Activated naive CD8-positive, alpha-beta T cell (primary cell): ENCODE results near the gene CHSY3.

ENCODE experiments used
- H3K27ac Mint-ChIP-seq: one replicate; pipeline ENCODE4 v1.8.0; 2021; ENCODE audit warnings: mixed read lengths
- H3K27me3 Mint-ChIP-seq: one replicate; pipeline ENCODE4 v1.8.0; 2021; ENCODE audit warnings: mixed read lengths
- H3K36me3 Mint-ChIP-seq: one replicate; pipeline ENCODE4 v1.8.0; 2021; ENCODE audit warnings: mixed read lengths
- H3K4me1 Mint-ChIP-seq: one replicate; pipeline ENCODE4 v1.8.0; 2021; ENCODE audit warnings: low read depth, mixed read lengths
- H3K4me3 Mint-ChIP-seq: one replicate; pipeline ENCODE4 v1.8.0; 2021; ENCODE audit warnings: mild to moderate bottlenecking, mixed read lengths
- H3K9me3 Mint-ChIP-seq: one replicate; pipeline ENCODE4 v1.8.0; 2021; ENCODE audit warnings: low read depth, mixed read lengths

Gene CHSY3

DNA sequence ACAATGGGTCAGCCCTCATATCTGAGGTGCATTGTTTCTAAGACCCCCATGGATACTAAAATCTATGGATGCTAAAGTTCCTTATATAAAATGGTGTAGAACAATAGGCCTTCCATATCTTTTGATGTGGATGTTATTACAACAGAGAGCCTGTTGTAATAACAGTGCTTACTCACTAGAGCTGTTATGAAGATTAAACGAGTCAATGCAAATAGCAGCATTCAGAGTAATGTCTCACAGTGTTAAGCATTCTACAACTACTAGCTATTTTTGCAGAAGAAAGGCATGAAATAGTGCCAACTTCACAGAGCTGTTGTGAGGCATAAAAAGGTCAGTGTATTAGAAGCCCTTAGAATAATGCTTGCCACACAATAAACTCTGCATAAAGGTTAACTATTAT lies 13.0 kb downstream of the CHSY3 start:
- H3K9me3 Mint-ChIP-seq: no peaks in the 10 kb centered on the region
- peaks cover 2% of the 10 kb centered on the region for H3K36me3 Mint-ChIP-seq
- peaks cover 12% of the 10 kb centered on the region for H3K27me3 Mint-ChIP-seq
- H3K4me1 Mint-ChIP-seq: no peaks in the 10 kb centered on the region
- no peak overlapping the region for H3K4me3 Mint-ChIP-seq
- no peak overlapping the region for H3K27ac Mint-ChIP-seq

DNA sequence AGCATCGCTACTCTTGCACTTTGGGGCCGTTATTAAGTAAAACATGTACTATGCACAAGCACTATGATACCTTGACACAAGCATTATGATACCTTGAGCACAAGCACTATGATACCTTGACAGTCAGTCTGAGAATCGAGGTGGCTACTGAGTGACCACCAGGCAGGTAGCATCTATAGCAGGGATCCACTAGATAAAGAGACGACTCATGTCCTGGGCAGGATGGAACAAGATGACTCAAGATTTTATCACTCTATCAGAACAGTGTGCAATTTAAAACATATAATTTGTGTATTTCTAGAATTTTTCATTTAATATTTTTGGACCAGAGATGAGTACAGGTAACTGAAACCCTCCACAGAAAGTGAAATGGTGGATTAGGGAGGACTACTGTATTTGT lies 16.9 kb downstream of the CHSY3 start:
- Mint-ChIP-seq H3K4me3 (no peak overlapping the region), H3K27me3 (peaks cover 6% of the 10 kb centered on the region), H3K27ac (no peak overlapping the region), H3K36me3 (peaks cover 2% of the 10 kb centered on the region), H3K4me1 (no peaks in the 10 kb centered on the region), H3K9me3 (no peaks in the 10 kb centered on the region)

GRCh38 chr5:129930221-129930620 lies 26.0 kb downstream of the CHSY3 start:
- peaks cover 1% of the 10 kb centered on the region for H3K27me3 Mint-ChIP-seq
- no peak overlapping the region for H3K27ac Mint-ChIP-seq
- H3K9me3 Mint-ChIP-seq: no peaks in the 10 kb centered on the region
- H3K4me1 Mint-ChIP-seq: no peaks in the 10 kb centered on the region
- H3K36me3 Mint-ChIP-seq: no peaks in the 10 kb centered on the region
- no peak overlapping the region for H3K4me3 Mint-ChIP-seq

DNA sequence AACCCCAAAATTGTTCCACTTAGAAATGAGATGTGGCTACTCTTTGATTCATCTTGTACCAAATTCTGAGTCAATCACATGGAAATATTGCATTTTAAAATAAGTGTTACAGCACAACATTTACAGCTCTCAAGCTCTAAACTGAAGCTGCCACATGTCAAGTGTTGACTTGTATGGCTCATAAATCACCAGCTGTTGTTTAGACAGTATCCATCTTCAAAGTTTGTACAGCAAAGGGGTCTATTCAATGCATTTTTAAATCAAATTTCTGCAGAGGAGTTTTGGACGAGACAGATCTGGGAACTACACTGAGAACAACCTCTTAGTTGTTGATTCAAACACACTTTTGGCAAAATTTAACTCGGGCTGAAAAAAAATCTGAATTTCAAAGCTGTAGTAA lies 31.4 kb downstream of the CHSY3 start:
- Mint-ChIP-seq H3K4me3 (no peak overlapping the region), H3K27ac (no peak overlapping the region), H3K36me3 (no peaks in the 10 kb centered on the region), H3K4me1 (no peaks in the 10 kb centered on the region), H3K27me3 (peaks cover 1% of the 10 kb centered on the region), H3K9me3 (peaks cover 4% of the 10 kb centered on the region)

DNA sequence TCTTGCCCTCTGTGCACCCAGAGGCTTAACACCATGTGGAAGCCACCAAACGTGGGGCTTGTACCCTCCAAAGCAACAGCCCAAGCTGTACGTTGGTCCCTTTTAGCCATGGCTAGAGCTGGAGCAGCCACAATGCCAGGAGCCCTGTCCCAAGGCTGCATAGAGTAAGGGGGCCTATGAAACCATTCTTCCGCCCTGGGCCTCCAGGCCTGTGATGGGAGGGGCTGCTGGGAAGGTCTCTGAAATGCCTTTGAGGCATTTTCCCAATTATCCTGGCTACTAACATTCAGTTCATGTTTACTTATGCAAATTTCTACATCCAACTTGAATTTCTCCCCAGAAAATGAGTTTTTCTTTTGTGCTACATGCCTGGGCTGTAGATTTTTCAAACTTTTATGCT lies 33.8 kb downstream of the CHSY3 start:
- peaks cover 1% of the 10 kb centered on the region for H3K27me3 Mint-ChIP-seq

DNA sequence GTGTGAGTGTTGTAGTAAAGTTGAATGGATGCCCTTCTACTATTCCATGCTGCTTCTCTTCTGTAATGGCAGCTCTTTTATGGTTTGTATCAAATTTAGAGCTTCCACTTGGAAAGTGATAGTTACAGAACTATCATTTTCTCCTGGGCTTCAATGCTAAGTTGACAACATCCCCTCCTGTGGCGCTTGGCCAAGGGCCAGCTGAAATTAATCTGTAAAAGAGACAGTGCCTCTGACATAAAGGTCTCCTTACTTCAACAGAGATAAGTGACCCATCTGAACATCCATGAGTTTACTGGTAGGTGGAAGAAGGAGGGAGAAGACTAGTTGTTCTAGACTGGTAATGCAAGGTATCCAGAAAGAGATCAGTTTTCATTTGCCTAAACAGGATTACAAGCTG lies 39.7 kb downstream of the CHSY3 start:
- H3K4me3 Mint-ChIP-seq: no peak overlapping the region
- no peak overlapping the region for H3K27ac Mint-ChIP-seq
- peaks cover 3% of the 10 kb centered on the region for H3K27me3 Mint-ChIP-seq
- H3K4me1 Mint-ChIP-seq: no peaks in the 10 kb centered on the region
- H3K36me3 Mint-ChIP-seq: no peaks in the 10 kb centered on the region
- H3K9me3 Mint-ChIP-seq: no peaks in the 10 kb centered on the region

More for the DNA sequence above, 33.8 kb downstream of the CHSY3 start:
- H3K4me1 Mint-ChIP-seq: no peaks in the 10 kb centered on the region
- no peaks in the 10 kb centered on the region for H3K36me3 Mint-ChIP-seq
- H3K9me3 Mint-ChIP-seq: peaks cover 4% of the 10 kb centered on the region
- H3K4me3 Mint-ChIP-seq: no peak overlapping the region
- H3K27ac Mint-ChIP-seq: no peak overlapping the region

GRCh38 chr5:129945028-129945427 lies 40.8 kb downstream of the CHSY3 start:
- no peaks in the 10 kb centered on the region for H3K4me1 Mint-ChIP-seq
- peaks cover 3% of the 10 kb centered on the region for H3K27me3 Mint-ChIP-seq
- no peak overlapping the region for H3K27ac Mint-ChIP-seq
- no peak overlapping the region for H3K4me3 Mint-ChIP-seq
- no peaks in the 10 kb centered on the region for H3K9me3 Mint-ChIP-seq
- H3K36me3 Mint-ChIP-seq: no peaks in the 10 kb centered on the region

DNA sequence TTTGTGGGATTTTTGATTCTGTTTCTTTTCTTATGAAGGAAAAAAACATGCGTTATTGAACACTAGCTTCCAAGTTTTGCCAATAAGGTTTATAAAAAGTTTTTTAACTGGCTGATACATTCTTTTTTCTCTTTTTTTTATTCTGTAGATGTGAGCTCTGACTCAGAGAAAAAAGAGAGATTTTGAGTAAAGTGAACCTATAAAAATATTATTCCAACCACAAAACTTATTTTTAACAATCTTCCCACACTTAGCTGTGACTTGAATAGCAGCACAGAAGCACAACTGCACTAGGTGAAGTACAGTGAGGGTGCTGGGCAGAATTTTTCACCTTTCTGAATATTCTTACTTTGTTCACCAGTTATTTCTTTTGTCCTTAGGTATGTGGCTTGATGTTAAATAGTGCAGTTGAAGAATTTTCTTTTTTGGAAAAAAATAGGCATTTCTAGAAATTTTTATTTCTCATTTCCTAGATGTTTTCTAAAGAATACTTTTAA lies 41.6 kb downstream of the CHSY3 start:
- Mint-ChIP-seq H3K9me3 (no peaks in the 10 kb centered on the region), H3K27me3 (peaks cover 3% of the 10 kb centered on the region), H3K4me1 (no peaks in the 10 kb centered on the region), H3K36me3 (no peaks in the 10 kb centered on the region), H3K27ac (no peak overlapping the region), H3K4me3 (no peak overlapping the region)

- Mint-ChIP-seq H3K9me3 (peaks cover 17% of the 10 kb centered on the region), H3K27me3 (peaks cover 3% of the 10 kb centered on the region), H3K4me1 (no peaks in the 10 kb centered on the region), H3K27ac (no peak overlapping the region), H3K4me3 (no peak overlapping the region), H3K36me3 (no peaks in the 10 kb centered on the region)
Observed at GRCh38 chr5:129951039-129951438, 46.8 kb downstream of the CHSY3 start.

DNA sequence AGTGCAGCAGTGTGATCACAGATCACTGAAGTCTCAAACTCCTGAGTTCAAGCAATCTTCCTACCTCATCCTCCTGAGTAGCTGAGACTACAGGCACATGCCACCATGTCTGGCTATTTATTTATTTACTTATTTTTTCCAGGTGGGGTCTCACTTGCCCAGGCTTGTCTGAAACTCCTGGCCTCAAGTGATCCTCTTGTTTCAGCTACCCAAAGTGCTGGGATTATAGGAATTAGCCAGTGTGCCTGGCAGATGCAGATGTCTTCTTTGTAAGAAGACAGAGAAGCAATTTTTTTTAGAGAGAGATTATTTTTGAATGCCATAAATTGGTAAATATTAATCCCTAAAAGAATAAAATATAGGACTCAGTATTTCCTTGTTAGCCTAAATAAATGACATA lies 54.3 kb downstream of the CHSY3 start:
- Mint-ChIP-seq H3K4me3 (no peak overlapping the region), H3K9me3 (peaks cover 16% of the 10 kb centered on the region), H3K4me1 (no peaks in the 10 kb centered on the region), H3K27ac (no peak overlapping the region), H3K36me3 (no peaks in the 10 kb centered on the region), H3K27me3 (no peaks in the 10 kb centered on the region)

DNA sequence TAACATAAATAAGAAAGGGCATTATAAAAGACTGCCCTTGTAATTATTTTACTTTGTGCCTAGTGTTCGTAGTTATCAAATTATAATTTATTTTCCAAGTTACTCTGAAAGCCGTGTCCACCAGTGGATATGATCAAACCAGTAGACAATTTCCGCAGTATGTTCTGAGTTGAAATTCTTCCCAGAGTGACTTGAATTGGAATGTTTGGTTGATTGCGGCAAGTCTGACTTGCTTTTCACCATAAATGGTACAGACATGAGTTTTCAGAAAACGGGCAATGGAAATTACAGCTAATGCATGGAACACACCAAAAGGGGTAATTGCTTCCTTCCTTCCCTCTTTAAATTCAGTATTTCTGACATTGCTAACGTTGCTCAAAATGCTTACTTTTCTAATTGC lies 56.6 kb downstream of the CHSY3 start:
- peaks cover 2% of the 10 kb centered on the region for H3K9me3 Mint-ChIP-seq
- no peaks in the 10 kb centered on the region for H3K36me3 Mint-ChIP-seq
- no peaks in the 10 kb centered on the region for H3K27me3 Mint-ChIP-seq
- H3K27ac Mint-ChIP-seq: no peak overlapping the region
- H3K4me3 Mint-ChIP-seq: no peak overlapping the region
- H3K4me1 Mint-ChIP-seq: no peaks in the 10 kb centered on the region

DNA sequence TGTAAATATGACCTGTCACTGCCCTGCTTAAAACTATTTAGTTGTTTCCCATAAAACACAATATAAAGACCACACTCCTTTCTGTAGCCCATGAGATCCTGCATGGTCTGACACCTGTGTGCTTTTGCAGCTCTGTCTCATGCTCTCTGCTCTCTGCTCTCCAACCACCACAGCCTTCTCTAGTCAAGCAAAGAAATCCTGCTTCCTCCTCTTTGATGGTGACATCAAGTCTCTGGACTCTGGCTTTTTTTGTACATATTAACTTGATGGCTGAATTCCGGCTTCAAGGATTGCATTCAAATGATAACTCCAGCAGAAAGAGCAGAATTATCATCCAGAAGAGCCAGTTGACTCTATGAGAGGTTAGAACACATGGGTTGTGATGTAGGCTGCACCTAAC lies 58.2 kb downstream of the CHSY3 start:
- Mint-ChIP-seq H3K27me3 (no peaks in the 10 kb centered on the region), H3K4me3 (no peak overlapping the region), H3K36me3 (no peaks in the 10 kb centered on the region), H3K4me1 (no peaks in the 10 kb centered on the region), H3K9me3 (no peaks in the 10 kb centered on the region), H3K27ac (no peak overlapping the region)

DNA sequence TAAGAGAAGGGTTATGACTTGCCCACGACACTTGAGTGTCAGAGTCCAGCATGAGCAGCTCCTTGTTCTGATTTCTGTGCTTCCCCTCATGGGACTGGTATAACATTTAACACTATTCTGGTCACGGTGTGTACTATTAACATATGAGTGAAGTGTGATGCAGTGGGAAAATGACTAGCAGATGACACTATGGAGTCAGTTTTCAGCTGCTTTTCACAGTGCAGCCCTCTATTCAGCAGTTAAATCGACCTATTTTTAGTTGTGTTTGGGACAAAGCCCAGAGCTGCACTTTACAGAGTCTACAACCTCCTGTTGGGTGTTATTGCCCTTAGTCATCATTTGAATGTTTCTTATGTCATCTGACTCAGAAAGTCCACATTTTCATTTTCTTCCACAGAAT lies 59.1 kb downstream of the CHSY3 start:
- Mint-ChIP-seq H3K36me3 (no peaks in the 10 kb centered on the region), H3K9me3 (no peaks in the 10 kb centered on the region)

DNA sequence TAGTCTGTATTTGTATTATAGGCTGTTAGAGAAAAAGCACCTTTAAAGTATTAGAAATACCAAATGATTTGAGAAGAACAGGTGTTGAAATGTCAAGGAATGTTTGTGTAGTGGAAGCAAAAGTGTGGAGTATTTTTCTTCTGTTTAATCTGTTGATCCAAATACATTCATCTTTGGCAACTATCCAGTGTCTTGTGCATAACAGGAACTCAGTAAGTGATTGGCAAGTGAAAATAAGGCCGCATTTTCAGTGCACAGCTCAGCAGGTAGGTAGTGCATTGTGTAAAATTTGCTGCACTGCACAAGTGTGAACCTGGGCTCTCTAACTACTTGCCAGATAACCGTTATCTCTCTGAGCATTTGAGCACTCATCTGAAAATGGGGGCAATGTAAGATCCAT lies 61.8 kb downstream of the CHSY3 start:
- Mint-ChIP-seq H3K4me3 (no peak overlapping the region), H3K4me1 (no peaks in the 10 kb centered on the region), H3K9me3 (no peaks in the 10 kb centered on the region), H3K36me3 (no peaks in the 10 kb centered on the region), H3K27me3 (no peaks in the 10 kb centered on the region), H3K27ac (no peak overlapping the region)

More for the DNA sequence above, 59.1 kb downstream of the CHSY3 start:
- Mint-ChIP-seq H3K4me1 (no peaks in the 10 kb centered on the region), H3K27ac (no peak overlapping the region), H3K27me3 (no peaks in the 10 kb centered on the region), H3K4me3 (no peak overlapping the region)

- Mint-ChIP-seq H3K4me3 (no peak overlapping the region), H3K36me3 (no peaks in the 10 kb centered on the region), H3K4me1 (no peaks in the 10 kb centered on the region), H3K9me3 (no peaks in the 10 kb centered on the region), H3K27me3 (no peaks in the 10 kb centered on the region), H3K27ac (no peak overlapping the region)
Observed at GRCh38 chr5:129971714-129972113, 67.4 kb downstream of the CHSY3 start.

DNA sequence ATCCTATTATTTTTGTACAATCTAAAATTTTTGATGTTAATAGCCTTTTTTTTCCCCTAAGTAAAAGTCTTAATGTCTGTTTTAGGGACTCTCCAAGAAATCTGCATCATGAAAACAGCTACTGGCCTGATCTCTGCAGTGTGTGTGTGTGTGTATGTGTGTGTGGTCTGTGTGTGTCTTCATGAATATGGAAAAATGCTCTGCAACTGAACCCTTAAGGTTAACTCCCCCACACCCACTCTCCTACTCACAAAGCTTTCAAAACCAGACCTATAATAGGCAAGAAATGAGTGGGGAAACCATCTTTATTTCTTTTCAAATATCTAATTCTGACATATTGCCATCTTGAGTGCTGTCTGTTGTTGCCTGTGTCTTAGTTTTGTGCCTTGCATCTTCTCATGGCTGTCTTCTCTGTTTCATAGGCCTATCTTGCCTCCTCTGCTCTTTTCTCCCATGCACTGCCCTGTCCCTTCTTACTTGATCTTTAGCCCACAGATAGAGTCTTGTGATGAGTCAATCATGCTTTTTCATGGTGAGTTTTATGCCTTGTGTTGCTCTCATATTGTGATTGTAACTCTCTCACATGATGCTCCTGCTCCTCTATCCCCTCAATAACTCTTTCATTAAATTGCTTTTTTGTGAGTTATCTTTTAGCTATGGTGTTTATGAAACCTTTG lies 68.3 kb downstream of the CHSY3 start:
- Mint-ChIP-seq H3K4me3 (no peak overlapping the region), H3K36me3 (no peaks in the 10 kb centered on the region), H3K4me1 (no peaks in the 10 kb centered on the region), H3K27ac (no peak overlapping the region), H3K9me3 (no peaks in the 10 kb centered on the region), H3K27me3 (no peaks in the 10 kb centered on the region)
